H1 (cell line): ENCODE data around the gene JUP. TPM values are rescaled to one million over a fixed set of nuclear protein-coding genes. Genes with fewer than 3 reads are reported as not detected.

Source experiments
- BACH1 ChIP-seq: IDR thresholded peaks from 2 replicates; pipeline ENCODE4 v1.6.1; 2012; ENCODE audit warnings: low read length, improper control_type of control experiment
- CHD7 ChIP-seq: fragments of 300-600 bp; sonication (generic); IDR thresholded peaks from 2 replicates; pipeline ENCODE4 v1.7.1; 2012; ENCODE audit warnings: low read length, moderate library complexity, mild to moderate bottlenecking, inconsistent platforms; ENCODE audit not compliant: insufficient replicate concordance
- NRF1 ChIP-seq: IDR thresholded peaks from 2 replicates; pipeline ENCODE4 v1.6.1; 2011; ENCODE audit warnings: mild to moderate bottlenecking, low read depth, low read length, improper control_type of control experiment
- POU5F1 ChIP-seq: IDR thresholded peaks from 2 replicates; pipeline ENCODE4 v1.6.1; 2011; ENCODE audit warnings: low read depth, mild to moderate bottlenecking, low read length, moderate library complexity
- RFX5 ChIP-seq: IDR thresholded peaks from 2 replicates; pipeline ENCODE4 v1.6.1; 2011; ENCODE audit warnings: low read depth, low read length, improper control_type of control experiment, borderline replicate concordance
- SIRT6 ChIP-seq: IDR thresholded peaks from one replicate; pipeline ENCODE4 v1.7.1; 2012; ENCODE audit warnings: low read length, inconsistent platforms
- SRF ChIP-seq: IDR thresholded peaks from 2 replicates; pipeline ENCODE4 v1.6.1; 2011; ENCODE audit warnings: mild to moderate bottlenecking, low read depth, low read length, moderate library complexity
- SUZ12 ChIP-seq: fragments of 200-600 bp; sonication (generic); IDR thresholded peaks from 2 replicates; pipeline ENCODE4 v1.6.1; 2012; ENCODE audit warnings: mild to moderate bottlenecking, inconsistent platforms, low read length, moderate library complexity, mixed read lengths
- polyA plus RNA-seq, 7 experiments: library from polyadenylated mRNA; depleted of rRNA in 3 of 7; stranded (reverse) in 5 of 7; unstranded in 2 of 7; fragments of >200 nt in 5 of 7; fragments of 200-250 nt in 2 of 7; gene quantifications; 1 replicate in 5 of 7; 2 replicates in 1 of 7; 4 replicates in 1 of 7; pipeline versions ENCODE4 v1.2.1 to v1.2.3, GENCODE V29; 2011 to 2013; ENCODE audit warnings: missing spikeins in 2 of 7, mixed read lengths in 2 of 7
- total RNA-seq: library from RNA; stranded (reverse); fragmentation: NEBNext Ultra II Directional; extraction: Animal tissue kit (Norgen Biotek cat#: 25700); gene quantifications from 2 replicates; pipeline ENCODE4 v1.2.1, GENCODE V29; 2021
- TF ChIP-seq, protein P1 (sequence below): IDR thresholded peaks from 2 replicates; pipeline ENCODE4 v1.6.1; 2012; ENCODE audit warnings: low read length, inconsistent platforms

The JUP gene
- total and polyA plus RNA-seq, 2 of the 8 experiments (the other 6 are each of a cell fraction or from before 2014, with no cell fraction given), result 62.8 to 102 TPM

DNA sequence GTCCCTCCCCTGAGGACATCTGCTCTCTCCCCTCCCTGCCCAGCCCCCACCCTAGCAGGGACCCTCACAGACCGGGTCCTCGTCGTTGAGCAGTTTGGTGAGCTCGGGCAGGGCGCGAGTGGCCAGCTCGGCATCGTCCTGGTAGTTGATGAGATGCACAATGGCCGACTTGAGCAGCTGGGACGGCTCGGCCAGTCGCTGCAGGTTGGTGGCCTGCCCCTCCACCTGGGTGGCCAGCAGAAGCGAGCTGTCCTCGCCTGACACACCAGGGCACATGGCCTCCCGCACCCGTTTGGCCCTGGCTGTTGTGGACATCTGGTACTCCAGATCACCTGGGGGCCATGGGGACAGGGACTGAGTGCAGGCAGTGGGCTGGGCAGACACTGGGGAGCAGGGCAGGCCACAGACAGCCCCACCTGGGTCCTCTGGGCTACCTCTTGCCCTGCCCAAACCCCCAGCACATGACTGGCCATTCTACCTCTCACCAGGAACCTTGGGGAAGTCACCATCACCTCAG lies 17.1 kb downstream of the JUP start (continued):
- no peak for TF ChIP-seq CHD7
- no peak for TF ChIP-seq SRF
- no peak for TF ChIP-seq BACH1
- no peak for TF ChIP-seq SUZ12
- no peak for TF ChIP-seq NRF1
- TF ChIP-seq, protein P1, sequence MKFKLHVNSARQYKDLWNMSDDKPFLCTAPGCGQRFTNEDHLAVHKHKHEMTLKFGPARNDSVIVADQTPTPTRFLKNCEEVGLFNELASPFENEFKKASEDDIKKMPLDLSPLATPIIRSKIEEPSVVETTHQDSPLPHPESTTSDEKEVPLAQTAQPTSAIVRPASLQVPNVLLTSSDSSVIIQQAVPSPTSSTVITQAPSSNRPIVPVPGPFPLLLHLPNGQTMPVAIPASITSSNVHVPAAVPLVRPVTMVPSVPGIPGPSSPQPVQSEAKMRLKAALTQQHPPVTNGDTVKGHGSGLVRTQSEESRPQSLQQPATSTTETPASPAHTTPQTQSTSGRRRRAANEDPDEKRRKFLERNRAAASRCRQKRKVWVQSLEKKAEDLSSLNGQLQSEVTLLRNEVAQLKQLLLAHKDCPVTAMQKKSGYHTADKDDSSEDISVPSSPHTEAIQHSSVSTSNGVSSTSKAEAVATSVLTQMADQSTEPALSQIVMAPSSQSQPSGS, result no peak
- no peak for TF ChIP-seq RFX5
- no peak for TF ChIP-seq POU5F1
- no peak for TF ChIP-seq SIRT6
- TF ChIP-seq, all 59 proteins: peak for 0
